GM21737 (cell line): ENCODE measurements around the gene POU2F3.

Source experiments
- ATAC-seq: cut with Tn5 transposase; IDR thresholded peaks from one replicate; pipeline ENCODE4 v1.9.1; 2021; ENCODE audit warnings: mild to moderate bottlenecking, moderate library complexity; ENCODE audit not compliant: unreplicated experiment

POU2F3 gene

GRCh38 chr11:120210626-120211521, 29.1 kb upstream of the POU2F3 start, which contains the start of gene OAF:
Gene OAF, plus strand, starts transcription at chr11:120211032. Its CDS starts 248 bp downstream, at chr11:120211280.
- ATAC-seq, result peak; percentile 58

DNA sequence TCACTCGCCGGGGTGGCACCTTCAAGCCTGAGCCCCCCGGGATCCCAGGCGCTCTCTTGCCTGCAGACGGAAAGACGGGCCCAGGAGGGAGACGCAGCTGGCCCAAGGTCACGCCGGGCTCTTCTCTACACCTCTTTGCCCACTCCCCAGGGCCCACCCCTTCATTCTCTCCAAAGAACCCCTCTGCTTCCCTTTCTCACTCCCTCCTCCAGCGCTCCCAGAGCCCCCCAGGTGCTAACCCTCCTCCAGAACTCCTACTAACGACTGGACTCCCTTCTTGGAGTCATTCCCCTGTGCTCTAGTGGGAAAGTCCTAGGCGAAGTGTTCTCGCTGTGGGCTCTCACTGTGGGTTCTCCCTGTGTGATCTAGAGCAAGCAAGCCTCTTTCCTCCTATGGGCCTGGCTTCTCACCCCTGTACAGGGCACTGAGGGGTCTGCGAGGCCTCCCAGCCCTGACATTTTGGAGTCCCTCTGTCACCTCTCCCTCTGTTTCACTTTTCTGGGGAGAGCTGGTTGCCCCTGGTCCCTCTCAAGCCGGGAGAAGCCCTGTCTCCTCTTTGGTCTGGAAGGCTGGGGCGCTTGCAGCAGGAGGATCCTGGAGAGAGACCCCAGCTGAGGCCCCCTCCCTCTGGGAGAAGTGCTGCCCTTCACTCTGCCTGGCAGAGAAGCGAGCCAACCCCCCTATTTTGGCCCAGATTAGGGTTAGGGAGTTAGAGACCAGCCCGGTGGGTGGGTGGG, 28.2 kb upstream of the POU2F3 start:
- no peak for ATAC-seq

DNA sequence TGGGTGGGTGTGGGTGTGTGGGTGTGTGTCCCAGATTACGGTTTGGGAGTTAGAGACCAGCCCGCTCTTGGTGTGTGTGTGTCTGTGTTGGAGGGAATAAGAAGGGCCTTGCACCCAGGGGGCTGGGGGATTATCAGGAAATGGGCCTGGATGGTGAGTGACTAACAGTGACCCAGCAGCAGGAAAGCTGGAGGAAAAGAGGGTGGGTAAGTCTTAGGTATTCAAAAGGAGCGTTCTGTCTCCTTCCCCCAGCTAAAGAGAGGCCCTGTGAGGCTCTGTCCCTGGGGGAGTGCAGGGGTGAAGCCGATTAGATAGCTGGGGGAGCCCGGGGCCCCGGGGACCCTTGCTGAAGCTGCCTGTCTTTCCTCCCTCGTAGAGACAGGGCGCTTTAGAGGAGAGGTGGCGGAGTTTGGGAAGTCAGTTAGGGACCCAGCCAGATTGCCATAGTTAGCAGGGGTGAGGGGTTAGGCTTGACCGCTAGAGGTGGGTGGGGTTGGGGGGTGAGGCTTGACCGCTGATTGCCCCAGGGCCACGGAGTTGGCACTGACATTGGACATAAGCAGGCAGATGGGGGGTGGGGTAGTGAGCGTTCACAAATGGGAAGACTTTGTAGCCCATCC, 27.6 kb upstream of the POU2F3 start:
- no peak for ATAC-seq

DNA sequence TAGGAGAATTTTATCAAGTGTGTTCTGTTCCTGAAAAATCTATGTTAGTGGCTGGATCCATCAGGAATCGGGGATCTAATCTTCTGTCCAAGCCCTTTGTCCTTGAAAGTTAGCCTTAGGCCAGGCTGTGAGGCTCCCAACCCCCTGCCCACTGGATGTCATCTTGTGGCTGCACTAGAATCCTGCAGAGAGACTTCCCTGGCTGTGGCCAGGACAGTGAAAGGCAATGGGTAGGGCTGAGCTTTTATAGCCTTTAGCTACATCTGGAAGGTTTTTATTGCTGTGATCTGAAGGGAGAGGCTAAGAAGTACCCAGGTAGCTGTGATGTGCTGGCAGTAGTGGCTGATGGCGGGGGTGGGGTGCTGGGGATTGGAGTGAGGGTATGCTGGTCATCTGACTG, 27.0 kb upstream of the POU2F3 start:
- no peak for ATAC-seq

- no peak for ATAC-seq
Measured at GRCh38 chr11:120214581-120214980, 25.4 kb upstream of the POU2F3 start.

GRCh38 chr11:120215634-120216033, 24.3 kb upstream of the POU2F3 start:
- ATAC-seq, result no peak

DNA sequence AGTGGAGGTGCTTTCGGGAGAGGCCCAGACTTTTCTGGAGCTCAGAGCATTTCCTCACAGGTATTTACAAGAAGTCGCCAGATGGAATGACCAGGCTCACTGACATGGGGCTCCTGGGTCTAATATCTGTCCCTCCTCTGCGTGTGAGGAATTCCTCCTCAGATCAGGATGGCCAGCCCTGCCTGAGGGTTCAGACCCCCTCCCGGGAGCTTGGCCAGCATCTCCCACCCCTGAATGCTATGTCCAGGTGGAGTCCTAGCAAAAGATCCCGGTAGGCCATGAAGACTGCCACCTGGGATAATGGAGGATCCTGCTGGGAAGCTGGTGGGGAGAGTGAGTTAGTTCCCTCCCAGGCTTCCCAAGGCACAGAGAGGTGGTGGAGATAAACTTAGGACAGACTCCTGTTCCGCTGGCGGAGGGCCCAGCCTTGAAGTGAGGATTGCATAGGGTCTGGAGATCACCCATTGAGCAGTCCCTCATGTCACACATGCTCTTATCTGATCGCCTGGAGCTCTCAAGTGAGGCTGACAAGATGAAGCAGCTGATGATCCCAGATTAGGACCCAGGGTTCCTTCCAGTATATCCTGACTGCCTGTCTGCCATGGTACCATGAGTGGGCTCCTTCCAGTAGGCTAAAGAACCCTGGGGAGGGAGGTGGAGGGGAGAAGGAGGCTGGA, 23.4 kb upstream of the POU2F3 start:
- no peak for ATAC-seq

GRCh38 chr11:120217526-120217925, 22.4 kb upstream of the POU2F3 start:
- no peak for ATAC-seq

GRCh38 chr11:120217941-120218694, 21.8 kb upstream of the POU2F3 start:
- ATAC-seq, result no peak

GRCh38 chr11:120218695-120219033, 21.3 kb upstream of the POU2F3 start:
- ATAC-seq, result no peak

GRCh38 chr11:120219232-120219937, 20.6 kb upstream of the POU2F3 start:
- ATAC-seq, result no peak

- no peak for ATAC-seq
Measured at GRCh38 chr11:120219938-120220746, 19.8 kb upstream of the POU2F3 start.

DNA sequence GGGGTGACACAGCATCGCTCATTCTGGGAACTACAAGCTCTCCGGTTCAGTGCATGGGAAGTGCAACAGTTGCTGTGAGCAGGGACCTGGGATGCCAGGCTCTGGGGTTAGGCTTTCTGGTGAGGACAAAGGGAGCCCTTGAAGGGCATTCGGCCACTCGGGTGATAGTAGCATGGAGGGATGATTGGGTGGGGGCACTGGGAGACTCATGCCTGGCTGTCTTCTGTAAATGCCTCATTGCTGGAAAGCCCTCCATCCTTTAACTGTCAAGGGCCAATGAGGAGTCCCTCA, 19.2 kb upstream of the POU2F3 start:
- no peak for ATAC-seq

- ATAC-seq, result no peak
Measured at GRCh38 chr11:120221115-120221752, 18.7 kb upstream of the POU2F3 start.

DNA sequence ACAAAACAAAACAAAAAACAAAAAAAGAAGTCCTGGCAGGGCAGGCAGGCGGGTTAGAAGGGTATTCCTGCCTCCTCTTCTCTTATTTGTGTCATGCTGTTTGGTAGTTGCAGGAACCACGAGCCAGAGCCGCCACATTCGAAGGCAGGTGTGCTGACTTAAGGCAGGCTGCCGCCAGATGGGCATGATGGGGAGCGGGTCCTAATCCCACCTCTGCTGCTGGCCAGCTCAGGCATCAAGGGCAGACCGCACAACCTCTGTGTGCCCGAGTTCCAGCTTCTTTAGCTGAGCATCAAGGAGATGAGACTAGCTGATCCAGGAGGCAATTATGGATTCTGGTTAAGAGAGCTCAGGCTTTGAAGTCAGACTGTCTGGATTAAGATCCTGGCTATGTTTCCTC, 17.0 kb upstream of the POU2F3 start:
- no peak for ATAC-seq

DNA sequence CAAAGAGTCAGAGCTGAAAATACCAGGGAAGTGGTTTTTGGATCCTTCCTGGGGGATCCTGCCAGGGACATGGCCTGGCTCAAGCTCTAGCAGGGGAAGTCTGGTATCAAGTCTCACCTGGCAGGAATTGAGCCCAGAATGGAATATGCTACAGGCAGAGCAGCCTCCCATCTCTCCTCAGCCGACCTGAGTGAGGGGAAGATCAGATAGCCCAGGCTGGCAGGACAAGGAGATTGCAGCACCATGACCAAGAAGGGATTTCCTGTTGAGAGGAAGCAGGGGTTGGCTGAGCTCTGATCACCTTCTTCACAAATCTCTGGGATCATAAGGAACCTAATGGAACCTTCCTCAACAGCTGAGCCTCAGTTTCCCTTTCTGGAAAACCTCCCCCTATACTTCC, 16.1 kb upstream of the POU2F3 start:
- ATAC-seq, result no peak

DNA sequence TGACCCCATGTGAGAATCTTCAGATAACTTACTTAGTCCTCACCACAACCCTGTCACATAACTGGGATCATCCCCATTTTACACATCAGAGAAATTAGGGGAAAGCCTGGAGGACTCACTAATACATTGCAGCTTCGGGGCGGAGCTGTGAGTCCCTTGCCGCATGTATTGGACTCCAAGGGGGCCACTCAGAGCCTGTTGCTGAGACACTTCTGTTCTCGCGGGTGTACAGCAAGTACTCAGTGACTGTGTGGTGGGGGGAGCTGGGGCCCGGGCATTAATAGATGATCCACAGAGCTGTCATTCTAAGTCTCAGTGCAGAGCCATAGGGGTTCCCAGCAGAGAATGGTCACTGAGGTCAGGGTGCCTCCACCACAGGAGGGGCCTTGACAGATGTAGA, 15.6 kb upstream of the POU2F3 start:
- no peak for ATAC-seq

GRCh38 chr11:120224972-120225909, 14.7 kb upstream of the POU2F3 start:
- no peak for ATAC-seq
